Measurements from ENCODE around the gene ULK2.

The ULK2 gene

GRCh38 chr17:19726631-19727376, 140.9 kb downstream of the ULK2 start:
- TF ChIP-seq, protein P1, sequence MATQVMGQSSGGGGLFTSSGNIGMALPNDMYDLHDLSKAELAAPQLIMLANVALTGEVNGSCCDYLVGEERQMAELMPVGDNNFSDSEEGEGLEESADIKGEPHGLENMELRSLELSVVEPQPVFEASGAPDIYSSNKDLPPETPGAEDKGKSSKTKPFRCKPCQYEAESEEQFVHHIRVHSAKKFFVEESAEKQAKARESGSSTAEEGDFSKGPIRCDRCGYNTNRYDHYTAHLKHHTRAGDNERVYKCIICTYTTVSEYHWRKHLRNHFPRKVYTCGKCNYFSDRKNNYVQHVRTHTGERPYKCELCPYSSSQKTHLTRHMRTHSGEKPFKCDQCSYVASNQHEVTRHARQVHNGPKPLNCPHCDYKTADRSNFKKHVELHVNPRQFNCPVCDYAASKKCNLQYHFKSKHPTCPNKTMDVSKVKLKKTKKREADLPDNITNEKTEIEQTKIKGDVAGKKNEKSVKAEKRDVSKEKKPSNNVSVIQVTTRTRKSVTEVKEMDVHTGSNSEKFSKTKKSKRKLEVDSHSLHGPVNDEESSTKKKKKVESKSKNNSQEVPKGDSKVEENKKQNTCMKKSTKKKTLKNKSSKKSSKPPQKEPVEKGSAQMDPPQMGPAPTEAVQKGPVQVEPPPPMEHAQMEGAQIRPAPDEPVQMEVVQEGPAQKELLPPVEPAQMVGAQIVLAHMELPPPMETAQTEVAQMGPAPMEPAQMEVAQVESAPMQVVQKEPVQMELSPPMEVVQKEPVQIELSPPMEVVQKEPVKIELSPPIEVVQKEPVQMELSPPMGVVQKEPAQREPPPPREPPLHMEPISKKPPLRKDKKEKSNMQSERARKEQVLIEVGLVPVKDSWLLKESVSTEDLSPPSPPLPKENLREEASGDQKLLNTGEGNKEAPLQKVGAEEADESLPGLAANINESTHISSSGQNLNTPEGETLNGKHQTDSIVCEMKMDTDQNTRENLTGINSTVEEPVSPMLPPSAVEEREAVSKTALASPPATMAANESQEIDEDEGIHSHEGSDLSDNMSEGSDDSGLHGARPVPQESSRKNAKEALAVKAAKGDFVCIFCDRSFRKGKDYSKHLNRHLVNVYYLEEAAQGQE (IDR thresholded peaks at IDR 0.05; ENCODE audit: insufficient read depth in 1 of 2, low read depth in 2 of 2, low read length in 2 of 2) = no peak
- TF ChIP-seq TAF1 (IDR thresholded peaks at IDR 0.05; ENCODE audit: borderline replicate concordance, insufficient read depth, low read length) = no peak
- no peak for TF ChIP-seq POLR2AphosphoS5 (IDR thresholded peaks at IDR 0.05; ENCODE audit: low read depth, low read length)
- no peak for TF ChIP-seq SIN3A (IDR thresholded peaks at IDR 0.05; ENCODE audit: borderline replicate concordance, insufficient read depth, low read length)
- TF ChIP-seq FOXP2 (optimal IDR thresholded peaks at IDR 0.05; ENCODE audit: borderline replicate concordance, extremely low read depth, extremely low read length, insufficient read depth) = no peak

DNA sequence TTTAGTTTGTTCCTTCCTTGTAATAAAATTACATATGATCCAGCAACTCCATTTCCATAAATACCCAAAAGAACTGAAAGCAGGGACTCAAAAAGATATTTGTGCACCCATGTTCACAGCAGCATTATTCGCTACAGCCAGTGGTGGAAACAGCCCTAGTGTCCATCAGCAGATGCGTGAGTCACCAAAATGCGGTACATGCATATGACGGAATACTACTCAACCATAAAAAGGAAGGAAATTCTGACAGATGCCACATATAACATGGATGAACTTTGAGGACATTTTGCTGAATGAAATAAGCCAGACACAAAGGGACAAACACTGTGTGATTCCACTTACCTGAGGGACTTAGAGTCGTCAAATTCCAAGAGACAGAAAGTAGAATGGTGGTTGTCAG, 142.2 kb downstream of the ULK2 start:
- no peak for TF ChIP-seq FOXP2 (optimal IDR thresholded peaks at IDR 0.05; ENCODE audit: borderline replicate concordance, extremely low read depth, extremely low read length, insufficient read depth)
- no peak for TF ChIP-seq SIN3A (IDR thresholded peaks at IDR 0.05; ENCODE audit: borderline replicate concordance, insufficient read depth, low read length)
- no peak for TF ChIP-seq POLR2AphosphoS5 (IDR thresholded peaks at IDR 0.05; ENCODE audit: low read depth, low read length)

DNA sequence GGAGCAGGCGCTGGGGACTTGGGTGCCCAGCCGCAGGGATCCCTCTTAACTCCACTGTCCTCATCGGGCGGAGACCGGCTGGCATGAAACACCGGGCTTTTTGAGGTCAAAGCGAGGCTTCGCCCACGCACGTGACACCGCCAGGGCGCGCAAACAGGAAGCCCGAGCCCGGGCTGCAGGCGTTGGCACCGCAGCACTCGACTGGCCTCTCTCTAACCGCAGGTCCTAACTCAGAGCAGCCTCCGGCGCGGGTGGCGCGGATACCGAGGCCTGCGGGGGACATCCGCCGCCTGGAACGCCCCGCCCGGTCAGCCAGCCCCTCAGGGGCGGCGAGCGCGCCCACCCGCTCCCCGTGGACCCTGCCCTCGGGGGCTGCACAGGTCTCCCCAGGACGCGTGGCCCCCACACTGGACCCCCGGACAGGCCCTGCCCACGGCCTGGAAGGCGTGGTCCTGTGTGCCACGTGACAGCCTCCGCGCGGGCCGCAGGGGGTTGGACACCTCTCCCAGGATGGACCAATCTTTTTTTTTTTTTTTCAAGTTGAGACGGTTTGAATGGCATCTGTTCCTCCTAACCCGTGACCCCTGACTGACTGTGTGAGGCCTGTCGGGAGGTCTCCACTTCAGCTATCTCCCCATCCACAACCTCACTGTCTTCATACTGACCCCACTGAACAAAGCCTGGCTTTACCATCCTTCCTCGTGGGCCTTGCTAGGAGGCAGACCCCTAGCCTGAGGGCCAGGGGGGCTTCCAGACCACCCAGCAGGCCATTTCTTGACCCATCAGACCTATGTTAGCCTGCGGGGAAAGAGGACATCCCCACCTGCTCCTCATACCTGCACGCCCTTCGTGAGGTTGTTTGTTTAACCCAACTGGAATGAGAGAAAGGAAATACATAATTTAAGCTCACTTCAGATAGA, 143.0 kb downstream of the ULK2 start:
- TF ChIP-seq SIN3A (IDR thresholded peaks at IDR 0.05; ENCODE audit: borderline replicate concordance, insufficient read depth, low read length) (no peak), FOXP2 (optimal IDR thresholded peaks at IDR 0.05; ENCODE audit: borderline replicate concordance, extremely low read depth, extremely low read length, insufficient read depth) (no peak), TAF1 (IDR thresholded peaks at IDR 0.05; ENCODE audit: borderline replicate concordance, insufficient read depth, low read length) (no peak)
- TF ChIP-seq, protein P1 (IDR thresholded peaks at IDR 0.05; ENCODE audit: insufficient read depth in 1 of 2, low read depth in 2 of 2, low read length in 2 of 2) = no peak

DNA sequence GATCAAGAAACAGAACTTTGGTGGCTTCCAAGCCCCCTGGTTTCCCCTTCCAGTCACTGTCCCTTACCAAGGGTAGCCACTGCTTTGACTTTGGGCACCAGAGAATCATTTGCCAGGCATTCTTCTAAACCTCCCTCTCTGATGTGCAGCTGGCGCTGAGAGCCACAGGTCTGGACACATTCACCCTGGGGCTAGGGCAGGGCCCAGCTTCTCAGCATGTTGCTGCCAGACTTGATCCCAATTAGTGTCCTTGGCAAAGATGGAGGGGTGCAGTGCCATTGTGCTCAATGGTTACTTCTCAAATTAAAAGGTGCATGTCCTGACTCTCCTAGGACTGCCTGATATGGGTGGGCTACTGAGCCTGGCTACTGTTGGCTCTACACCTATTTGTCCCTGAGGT, 143.8 kb downstream of the ULK2 start:
- no peak for TF ChIP-seq POLR2AphosphoS5 (IDR thresholded peaks at IDR 0.05; ENCODE audit: low read depth, low read length)
- TF ChIP-seq SIN3A (IDR thresholded peaks at IDR 0.05; ENCODE audit: borderline replicate concordance, insufficient read depth, low read length) = no peak
- TF ChIP-seq FOXP2 (optimal IDR thresholded peaks at IDR 0.05; ENCODE audit: borderline replicate concordance, extremely low read depth, extremely low read length, insufficient read depth) = no peak
- TF ChIP-seq TAF1 (IDR thresholded peaks at IDR 0.05; ENCODE audit: borderline replicate concordance, insufficient read depth, low read length) = no peak
- TF ChIP-seq, protein P1 (IDR thresholded peaks at IDR 0.05; ENCODE audit: insufficient read depth in 1 of 2, low read depth in 2 of 2, low read length in 2 of 2) = no peak

Data from PFSK-1 (cell line).